Neural progenitor cell (in vitro differentiated cells): ENCODE measurements around the gene GRM2. TPM values are rescaled to one million over a fixed set of nuclear protein-coding genes. Genes with fewer than 3 reads are reported as not detected.

ENCODE experiments used
- DNase-seq: peaks from one replicate; pipeline ENCODE4 v3.0.0-alpha.2; 2016; ENCODE audit warnings: low spot score
- H2AFZ ChIP-seq: fragments of 200-600 bp; sonication (generic); replicated peaks from 2 replicates; pipeline ENCODE4 v1.6.1; 2016; ENCODE audit warnings: antibody characterized with exemption
- H3F3A ChIP-seq: fragments of 200-600 bp; sonication (generic); 2 replicates; pipeline ENCODE4 v1.6.1; 2016; ENCODE audit warnings: antibody characterized with exemption, low read depth
- H3K27ac ChIP-seq: fragments of 200-600 bp; sonication (generic); 2 replicates; pipeline ENCODE4 v1.5.1; 2016; ENCODE audit warnings: mild to moderate bottlenecking
- H3K27me3 ChIP-seq: fragments of 200-600 bp; sonication (generic); 2 replicates; pipeline ENCODE4 v1.6.1; 2016; ENCODE audit warnings: mild to moderate bottlenecking, moderate library complexity
- H3K36me3 ChIP-seq: fragments of 200-600 bp; sonication (generic); 2 replicates; pipeline ENCODE4 v1.5.1; 2016
- H3K4me1 ChIP-seq: fragments of 200-600 bp; sonication (generic); 2 replicates; pipeline ENCODE4 v1.6.1; 2016; ENCODE audit warnings: mixed run types
- H3K4me2 ChIP-seq: fragments of 200-600 bp; sonication (generic); 2 replicates; pipeline ENCODE4 v1.6.1; 2016
- H3K4me3 ChIP-seq: fragments of 200-600 bp; sonication (generic); 2 replicates; pipeline ENCODE4 v1.5.1; 2016
- H3K79me2 ChIP-seq: fragments of 200-600 bp; sonication (generic); 2 replicates; pipeline ENCODE4 v1.6.1; 2016; ENCODE audit warnings: low read depth
- H3K9ac ChIP-seq: fragments of 200-600 bp; sonication (generic); 2 replicates; pipeline ENCODE4 v1.6.1; 2016
- H3K9me3 ChIP-seq: fragments of 200-600 bp; sonication (generic); 2 replicates; pipeline ENCODE4 v1.5.1; 2016; ENCODE audit warnings: low read depth
- H4K20me1 ChIP-seq: fragments of 200-600 bp; sonication (generic); 2 replicates; pipeline ENCODE4 v1.6.1; 2016; ENCODE audit warnings: low read depth
- H3K27ac Mint-ChIP-seq: 3 replicates; pipeline ENCODE4 v1.8.0; 2021; ENCODE audit warnings: mixed read lengths
- H3K27me3 Mint-ChIP-seq: 2 replicates; pipeline ENCODE4 v1.8.0; 2022; ENCODE audit warnings: low read depth, mild to moderate bottlenecking, inconsistent platforms, moderate library complexity, mixed read lengths; ENCODE audit not compliant: insufficient read depth
- H3K36me3 Mint-ChIP-seq: 3 replicates; pipeline ENCODE4 v1.8.0; 2021; ENCODE audit warnings: mixed read lengths
- H3K4me1 Mint-ChIP-seq: 3 replicates; pipeline ENCODE4 v1.8.0; 2021; ENCODE audit warnings: mixed read lengths
- H3K4me3 Mint-ChIP-seq: 3 replicates; pipeline ENCODE4 v1.8.0; 2021; ENCODE audit warnings: mild to moderate bottlenecking, moderate library complexity, mixed read lengths
- H3K9me3 Mint-ChIP-seq: 3 replicates; pipeline ENCODE4 v1.8.0; 2020; ENCODE audit warnings: mixed read lengths
- EZH2 ChIP-seq: fragments of 200-600 bp; sonication (generic); IDR thresholded peaks from 2 replicates; pipeline ENCODE4 v1.6.1; 2017; ENCODE audit warnings: antibody characterized with exemption, mild to moderate bottlenecking, moderate library complexity
- EZH2phosphoT487 ChIP-seq: fragments of 200-600 bp; sonication (generic); IDR thresholded peaks from 2 replicates; pipeline ENCODE4 v1.6.1; 2017; ENCODE audit warnings: antibody characterized with exemption
- total RNA-seq: library from RNA; depleted of rRNA; stranded (reverse); fragments of >200 nt; gene quantifications from 2 replicates; pipeline ENCODE4 v1.2.3, GENCODE V29; 2015; ENCODE audit warnings: low replicate concordance
- TF ChIP-seq, protein P1 (sequence below): fragments of 200-600 bp; sonication (generic); IDR thresholded peaks from 2 replicates; pipeline ENCODE4 v1.5.1; 2017; ENCODE audit warnings: antibody characterized with exemption, mild to moderate bottlenecking

Gene GRM2
- total RNA-seq, 1 donor from 2014 or later, result 1.9 TPM

DNA sequence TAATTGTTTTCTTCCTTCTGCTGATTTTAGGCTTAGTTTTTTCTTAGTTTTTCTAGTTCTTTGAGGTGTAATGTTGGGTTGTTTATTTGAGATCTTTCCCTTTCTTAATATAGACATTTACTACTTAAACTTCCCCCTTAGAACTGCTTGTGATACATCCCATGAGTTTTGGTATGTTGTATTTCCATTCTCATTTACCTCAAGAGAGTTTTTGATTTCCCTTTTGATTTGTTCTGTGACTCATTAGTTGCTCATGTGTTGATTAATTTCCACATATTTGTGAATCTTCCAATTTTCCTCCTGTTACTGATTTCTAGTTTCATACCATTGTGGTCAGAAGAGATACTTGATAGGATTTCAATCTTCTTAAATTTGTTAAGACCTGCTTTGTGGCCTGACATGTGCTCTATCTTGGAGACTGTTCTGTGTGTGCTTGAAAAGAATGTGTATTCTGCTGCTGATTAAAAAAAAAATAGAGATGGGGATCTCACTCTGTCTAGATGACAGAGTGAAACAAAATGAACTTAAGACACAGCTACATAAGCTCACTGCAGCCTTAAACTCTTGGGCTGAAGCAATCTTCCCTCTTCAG, 22.3 kb downstream of the GRM2 start:
- H3K79me2 ChIP-seq, result no peaks in the 10 kb centered on the region
- H3F3A ChIP-seq, result no peaks in the 10 kb centered on the region
- no peaks in the 10 kb centered on the region for H3K4me1 ChIP-seq
- no peak overlapping the region for H3K4me2 ChIP-seq
- no peaks in the 10 kb centered on the region for H3K27me3 ChIP-seq
- no peaks in the 10 kb centered on the region for H3K9me3 Mint-ChIP-seq
- no peaks in the 10 kb centered on the region for H3K36me3 ChIP-seq
- H3K36me3 Mint-ChIP-seq, result no peaks in the 10 kb centered on the region
- TF ChIP-seq, protein P1, sequence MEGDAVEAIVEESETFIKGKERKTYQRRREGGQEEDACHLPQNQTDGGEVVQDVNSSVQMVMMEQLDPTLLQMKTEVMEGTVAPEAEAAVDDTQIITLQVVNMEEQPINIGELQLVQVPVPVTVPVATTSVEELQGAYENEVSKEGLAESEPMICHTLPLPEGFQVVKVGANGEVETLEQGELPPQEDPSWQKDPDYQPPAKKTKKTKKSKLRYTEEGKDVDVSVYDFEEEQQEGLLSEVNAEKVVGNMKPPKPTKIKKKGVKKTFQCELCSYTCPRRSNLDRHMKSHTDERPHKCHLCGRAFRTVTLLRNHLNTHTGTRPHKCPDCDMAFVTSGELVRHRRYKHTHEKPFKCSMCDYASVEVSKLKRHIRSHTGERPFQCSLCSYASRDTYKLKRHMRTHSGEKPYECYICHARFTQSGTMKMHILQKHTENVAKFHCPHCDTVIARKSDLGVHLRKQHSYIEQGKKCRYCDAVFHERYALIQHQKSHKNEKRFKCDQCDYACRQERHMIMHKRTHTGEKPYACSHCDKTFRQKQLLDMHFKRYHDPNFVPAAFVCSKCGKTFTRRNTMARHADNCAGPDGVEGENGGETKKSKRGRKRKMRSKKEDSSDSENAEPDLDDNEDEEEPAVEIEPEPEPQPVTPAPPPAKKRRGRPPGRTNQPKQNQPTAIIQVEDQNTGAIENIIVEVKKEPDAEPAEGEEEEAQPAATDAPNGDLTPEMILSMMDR, result no peak
- TF ChIP-seq EZH2phosphoT487 (no peak), EZH2 (no peak)
- no peak overlapping the region for H3K4me3 Mint-ChIP-seq
- H3K4me3 ChIP-seq, result no peak overlapping the region
- no peak for DNase-seq
- no peak overlapping the region for H3K27ac ChIP-seq
- no peaks in the 10 kb centered on the region for H3K9me3 ChIP-seq
- no peak overlapping the region for H3K9ac ChIP-seq
- H3K27ac Mint-ChIP-seq, result no peak overlapping the region
- peaks cover 2% of the 10 kb centered on the region for H3K4me1 Mint-ChIP-seq
- no peaks in the 10 kb centered on the region for H4K20me1 ChIP-seq
- H2AFZ ChIP-seq, result no peak overlapping the region
- H3K27me3 Mint-ChIP-seq, result peaks cover 3% of the 10 kb centered on the region

DNA sequence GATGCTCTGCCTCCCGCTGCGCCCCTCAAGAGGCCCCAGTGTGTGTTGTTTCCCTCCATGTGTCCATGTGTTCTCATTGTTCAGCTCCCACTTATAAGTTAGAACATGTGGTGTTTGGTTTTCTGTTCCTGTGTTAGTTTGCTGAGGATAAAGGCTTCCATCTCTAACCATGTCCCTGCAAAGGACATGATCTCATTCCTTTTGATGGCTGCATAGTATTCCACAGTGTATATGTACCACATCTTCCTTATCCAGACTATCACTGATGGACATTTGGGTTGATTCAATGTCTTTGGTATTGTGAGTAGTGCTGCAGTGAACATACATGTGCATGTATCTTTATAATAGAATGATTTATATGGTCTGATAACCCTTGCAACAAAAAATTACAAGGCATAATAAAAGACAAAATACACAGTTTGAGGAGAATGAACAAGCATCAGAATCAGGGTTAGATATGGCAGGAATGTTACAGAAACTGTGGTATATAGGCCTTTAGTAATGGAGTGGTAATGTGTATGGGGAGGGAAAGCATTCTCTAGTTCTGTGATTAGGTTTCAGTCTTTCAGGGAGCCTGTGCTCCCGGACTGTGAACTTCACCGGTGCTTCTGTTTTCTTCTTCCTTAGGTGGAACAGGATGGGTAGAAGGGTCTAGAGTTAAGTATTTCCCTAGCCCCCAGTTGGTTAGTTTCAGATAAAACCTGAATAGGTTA, 27.1 kb downstream of the GRM2 start:
- Histone ChIP-seq H3K4me3 (no peak overlapping the region), H3K4me2 (peak overlapping the region; percentile 49), H2AFZ (peak overlapping the region; percentile 83), H4K20me1 (no peaks in the 10 kb centered on the region), H3F3A (no peaks in the 10 kb centered on the region), H3K79me2 (no peaks in the 10 kb centered on the region), H3K36me3 (no peaks in the 10 kb centered on the region), H3K27me3 (no peaks in the 10 kb centered on the region), H3K27ac (no peak overlapping the region), H3K9me3 (no peaks in the 10 kb centered on the region), H3K9ac (no peak overlapping the region), H3K4me1 (peaks cover 17% of the 10 kb centered on the region)
- Mint-ChIP-seq H3K4me1 (peaks cover 8% of the 10 kb centered on the region), H3K27ac (no peak overlapping the region), H3K36me3 (no peaks in the 10 kb centered on the region), H3K9me3 (no peaks in the 10 kb centered on the region), H3K27me3 (peaks cover 6% of the 10 kb centered on the region), H3K4me3 (no peak overlapping the region)
- no peak for DNase-seq
- TF ChIP-seq EZH2phosphoT487 (no peak), EZH2 (no peak)
- TF ChIP-seq, protein P1, result no peak

GRCh38 chr3:51734572-51734907, 27.7 kb downstream of the GRM2 start:
- H3F3A ChIP-seq, result no peaks in the 10 kb centered on the region
- H3K27me3 ChIP-seq, result no peaks in the 10 kb centered on the region
- no peak overlapping the region for H3K9ac ChIP-seq
- H3K4me3 ChIP-seq, result no peak overlapping the region
- Mint-ChIP-seq H3K9me3 (no peaks in the 10 kb centered on the region), H3K4me1 (peaks cover 8% of the 10 kb centered on the region), H3K27me3 (peaks cover 6% of the 10 kb centered on the region), H3K27ac (no peak overlapping the region), H3K4me3 (no peak overlapping the region), H3K36me3 (no peaks in the 10 kb centered on the region)
- no peaks in the 10 kb centered on the region for H3K36me3 ChIP-seq
- TF ChIP-seq EZH2 (no peak), EZH2phosphoT487 (no peak)
- TF ChIP-seq, protein P1, result no peak
- H3K27ac ChIP-seq, result no peak overlapping the region
- H3K79me2 ChIP-seq, result no peaks in the 10 kb centered on the region
- peak overlapping the region; percentile 49 for H3K4me2 ChIP-seq
- no peaks in the 10 kb centered on the region for H4K20me1 ChIP-seq
- no peaks in the 10 kb centered on the region for H3K9me3 ChIP-seq
- peak; percentile 16 for DNase-seq
- H3K4me1 ChIP-seq, result peaks cover 17% of the 10 kb centered on the region
- peak overlapping the region; percentile 83 for H2AFZ ChIP-seq
